Activated CD8-positive, alpha-beta T cell treated with anti-CD3 and anti-CD28 coated beads, Interleukin-2, amount 10 ng/mL, durations not matched to agents 7 days and 5 days (primary cell): ENCODE data around the gene A4GALT. TPM values are rescaled to one million over a fixed set of nuclear protein-coding genes. Genes with fewer than 3 reads are reported as not detected.
"Not testable (repeated sequence)": the region's sequence is repeated elsewhere in the genome, so short reads cannot be mapped to it uniquely, and the experiment has no call there.

Experiments used
- ATAC-seq: fragments of 150-1000 bp; cut with Tn5 transposase; one replicate; pipeline ENCODE4 v1.10.0; 2021; ENCODE audit warnings: moderate library complexity
- CTCF ChIA-PET: fragments of 350-600 bp; sonication (Branson Sonifier 250); formaldehyde crosslinking; loops from one replicate; lab custom pipeline; 2021; ENCODE audit warnings: antibody characterized with exemption; lab: Charles Lee
- POLR2A ChIA-PET: fragments of 350-600 bp; sonication (Branson Sonifier 250); formaldehyde crosslinking; loops from one replicate; lab custom pipeline; 2021; ENCODE audit warnings: antibody characterized with exemption; lab: Charles Lee
- DNase-seq: peaks from one replicate; pipeline ENCODE4 v3.0.0-alpha.2; 2020
- H3K27ac Mint-ChIP-seq: one replicate; pipeline ENCODE4 v1.8.0; 2021; ENCODE audit warnings: mild to moderate bottlenecking, mixed read lengths
- H3K27me3 Mint-ChIP-seq: one replicate; pipeline ENCODE4 v1.8.0; 2021; ENCODE audit warnings: low read depth, mixed read lengths
- H3K36me3 Mint-ChIP-seq: one replicate; pipeline ENCODE4 v1.8.0; 2021; ENCODE audit warnings: low read depth, mixed read lengths
- H3K4me1 Mint-ChIP-seq: one replicate; pipeline ENCODE4 v1.8.0; 2021; ENCODE audit warnings: low read depth, mixed read lengths
- H3K4me3 Mint-ChIP-seq: one replicate; pipeline ENCODE4 v1.8.0; 2021; ENCODE audit warnings: mild to moderate bottlenecking, mixed read lengths
- H3K9me3 Mint-ChIP-seq: one replicate; pipeline ENCODE4 v1.8.0; 2022; ENCODE audit warnings: mixed read lengths; ENCODE audit not compliant: insufficient read depth
- total RNA-seq, 2 experiments: library from RNA; stranded (reverse); gene quantifications; one replicate each; pipeline ENCODE4 v1.2.3, GENCODE V29; 2021

The A4GALT gene
- total RNA-seq, 2 experiments from 2014 or later: 0.16 TPM; not detected in 1

DNA sequence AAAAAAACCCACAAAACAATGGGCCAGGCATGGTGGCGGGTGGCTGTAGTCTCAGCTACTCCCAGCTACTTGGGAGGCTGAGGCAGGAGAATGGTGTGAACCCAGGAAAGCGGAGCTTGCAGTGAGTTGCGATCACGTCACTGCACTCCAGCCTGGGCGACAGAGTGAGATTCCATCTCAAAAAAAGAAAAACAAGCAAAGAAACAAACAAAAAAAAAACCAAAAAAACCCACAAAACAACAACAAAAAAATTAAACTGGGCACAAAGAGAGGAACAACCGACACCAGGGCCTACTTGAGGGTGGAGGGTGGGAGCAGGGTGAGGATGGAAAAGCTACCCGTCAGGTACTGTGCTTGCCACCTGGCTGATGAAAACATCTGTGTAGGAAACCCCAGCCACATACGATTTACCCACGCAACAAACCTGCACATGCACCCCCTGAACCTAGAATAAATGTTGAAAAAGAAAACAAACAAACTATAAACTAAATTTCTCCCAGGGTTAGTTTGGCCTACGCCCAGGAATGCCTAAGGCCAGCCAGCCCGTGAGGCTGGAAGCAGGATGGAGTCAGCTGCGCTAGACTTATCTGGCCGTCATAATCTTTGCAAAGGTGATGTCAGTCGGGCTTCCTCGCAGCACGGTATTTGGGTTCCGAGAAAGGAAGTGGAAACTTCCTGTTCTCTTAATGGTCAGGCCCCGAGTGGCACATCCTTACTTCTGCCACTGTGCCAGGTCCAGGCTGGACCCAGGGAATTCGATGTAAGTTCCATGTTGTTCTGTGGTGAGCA, 49.6 kb downstream of the A4GALT start:
- ATAC-seq: peak; percentile 70
- H3K4me3 Mint-ChIP-seq: no peak overlapping the region
- ChIA-PET POLR2A (no interaction called here), CTCF (no interaction called here)
- H3K9me3 Mint-ChIP-seq: no peaks in the 10 kb centered on the region
- H3K27ac Mint-ChIP-seq: peak overlapping the region; percentile 68
- no peaks in the 10 kb centered on the region for H3K36me3 Mint-ChIP-seq
- H3K4me1 Mint-ChIP-seq: peaks cover 15% of the 10 kb centered on the region
- H3K27me3 Mint-ChIP-seq: peaks cover 1% of the 10 kb centered on the region
- DNase-seq: peak; percentile 34

DNA sequence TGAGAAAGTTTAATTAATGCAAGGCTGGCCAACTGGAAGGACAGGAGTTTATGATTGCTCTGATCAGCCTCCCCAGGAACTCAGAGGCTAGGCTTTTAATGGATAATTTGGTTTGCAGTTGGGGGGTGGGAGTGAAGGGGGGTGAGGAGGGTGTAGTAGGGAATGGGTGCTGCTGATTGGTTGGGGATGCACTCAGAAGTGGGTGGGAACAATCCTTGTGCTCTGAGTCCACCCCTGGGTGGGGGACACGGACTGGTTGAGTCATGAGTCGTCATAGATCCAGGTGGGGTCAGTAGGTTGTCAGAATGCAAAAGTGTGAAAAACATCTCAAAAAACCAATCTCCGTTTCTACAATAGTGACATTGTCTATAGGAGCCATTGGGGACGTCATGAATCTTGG, 50.6 kb downstream of the A4GALT start:
- peaks cover 3% of the 10 kb centered on the region for H3K27me3 Mint-ChIP-seq

GRCh38 chr22:42666393-42666792, 54.3 kb downstream of the A4GALT start:
- H3K36me3 Mint-ChIP-seq: not testable (repeated sequence)

More for the DNA sequence above, 50.6 kb downstream of the A4GALT start:
- ATAC-seq (no peak), DNase-seq (no peak)
- no peak overlapping the region for H3K4me3 Mint-ChIP-seq
- POLR2A ChIA-PET: no interaction called here
- no peaks in the 10 kb centered on the region for H3K9me3 Mint-ChIP-seq
- peaks cover 15% of the 10 kb centered on the region for H3K4me1 Mint-ChIP-seq
- no peak overlapping the region for H3K27ac Mint-ChIP-seq
- CTCF ChIA-PET: no interaction called here
- H3K36me3 Mint-ChIP-seq: no peaks in the 10 kb centered on the region

DNA sequence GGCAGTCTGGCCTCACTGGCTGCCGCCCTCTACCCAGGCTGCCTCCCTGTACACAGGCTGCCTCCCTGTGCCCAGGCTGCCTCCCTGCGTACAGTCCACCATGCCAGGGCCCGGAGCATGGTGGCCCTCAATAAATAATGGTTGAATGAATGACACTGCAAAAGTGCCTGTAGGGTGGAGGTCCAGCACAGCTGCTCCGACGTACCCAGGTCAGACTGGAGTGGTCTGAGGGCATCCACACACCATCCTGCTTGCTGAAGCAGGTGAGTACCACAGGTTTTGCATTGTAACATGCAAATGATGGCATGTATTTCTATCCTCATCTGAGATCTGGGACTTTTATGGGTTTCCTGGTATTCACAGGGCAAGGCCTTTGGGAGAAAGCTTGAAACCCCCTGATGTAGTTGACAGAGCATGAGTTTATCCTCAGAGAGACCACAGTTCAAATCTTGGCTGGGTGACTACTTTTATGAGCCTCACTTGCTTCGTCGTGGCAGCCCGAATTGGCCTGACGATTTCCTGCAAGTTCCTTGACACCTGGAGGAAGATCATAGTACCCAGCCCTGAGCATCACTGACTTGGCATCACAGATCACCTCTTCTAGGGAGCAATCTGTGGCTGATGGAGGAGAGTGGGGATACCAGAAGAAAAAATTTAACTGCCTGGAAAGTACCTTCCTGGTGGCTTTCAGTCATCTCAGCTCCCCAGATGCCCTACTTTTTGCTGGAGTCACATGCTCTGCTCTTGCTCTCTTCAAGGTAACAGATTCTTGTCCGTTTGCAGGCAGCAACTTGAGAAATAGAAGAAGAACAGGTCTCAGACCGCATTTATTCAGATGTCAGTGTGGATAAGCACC, 55.5 kb downstream of the A4GALT start:
- ATAC-seq: no peak

More at GRCh38 chr22:42666393-42666792, 54.3 kb downstream of the A4GALT start:
- CTCF ChIA-PET, DNase-seq, H3K4me3 Mint-ChIP-seq, H3K27me3 Mint-ChIP-seq, H3K27ac Mint-ChIP-seq, H3K9me3 Mint-ChIP-seq, POLR2A ChIA-PET, ATAC-seq: not testable (repeated sequence)
- peaks cover 11% of the 10 kb centered on the region for H3K4me1 Mint-ChIP-seq

DNA sequence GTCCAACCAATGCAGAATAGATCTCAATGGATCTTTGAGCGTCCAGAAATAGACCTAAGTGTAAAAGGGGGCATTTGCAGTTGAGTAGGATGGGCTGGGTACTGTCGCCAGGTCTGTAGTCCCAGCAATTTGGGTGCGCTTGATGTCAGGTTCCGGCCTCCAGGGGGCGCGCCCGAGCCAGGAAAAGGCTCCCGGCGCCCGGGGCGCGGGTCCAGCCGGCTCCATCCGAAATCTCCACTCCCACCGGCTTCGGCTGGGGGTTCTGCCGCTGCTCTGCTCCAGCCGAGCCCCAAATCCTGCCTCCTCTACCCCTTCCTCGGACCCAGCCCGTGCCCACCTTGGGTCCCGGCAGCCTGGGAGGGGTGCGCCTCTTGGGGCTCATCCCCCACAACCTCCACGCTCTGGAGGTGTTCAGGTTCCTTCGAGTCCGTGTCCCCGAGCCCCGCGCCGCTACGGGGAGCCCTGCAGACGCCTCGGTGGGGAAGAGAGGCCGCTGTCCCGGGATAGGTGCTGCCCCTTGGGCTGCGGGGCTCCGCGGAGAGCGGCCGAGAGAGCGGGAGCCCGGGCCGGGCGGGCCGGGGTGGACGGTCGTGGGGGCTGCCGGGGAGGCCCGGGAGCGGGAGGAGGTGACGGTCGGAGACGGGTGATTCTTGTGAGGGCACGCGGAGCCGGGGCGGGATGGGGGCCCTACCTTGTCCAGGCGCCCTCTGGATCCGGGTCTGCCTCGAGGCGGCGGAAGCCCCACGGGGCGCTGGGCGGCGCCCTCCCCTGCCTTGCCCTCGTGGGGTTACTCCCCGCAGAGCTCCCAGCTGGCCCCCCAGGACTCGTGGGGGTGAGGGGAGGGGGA, 58.5 kb downstream of the A4GALT start:
- DNase-seq (peak; percentile 82), ATAC-seq (peak; percentile 93)
- CTCF ChIA-PET: interaction anchor here (0.6 to 1.5 kb wide), 2 partner anchors 231 to 371 kb away, joined by 3 to 5 read pairs; no protein-coding TSS in a partner anchor
- Mint-ChIP-seq H3K27ac (no peak overlapping the region), H3K36me3 (no peaks in the 10 kb centered on the region), H3K4me1 (no peaks in the 10 kb centered on the region), H3K4me3 (peak overlapping the region; percentile 42), H3K27me3 (peaks cover 7% of the 10 kb centered on the region), H3K9me3 (no peaks in the 10 kb centered on the region)
- POLR2A ChIA-PET: no interaction called here

More for the DNA sequence above, 55.5 kb downstream of the A4GALT start:
- ChIA-PET POLR2A (no interaction called here), CTCF (no interaction called here)
- Mint-ChIP-seq H3K27me3 (peaks cover 9% of the 10 kb centered on the region), H3K4me1 (peaks cover 2% of the 10 kb centered on the region), H3K27ac (no peak overlapping the region), H3K36me3 (no peaks in the 10 kb centered on the region), H3K9me3 (no peaks in the 10 kb centered on the region), H3K4me3 (no peak overlapping the region)
- no peak for DNase-seq

GRCh38 chr22:42656578-42656977, 64.1 kb downstream of the A4GALT start:
- ATAC-seq (no peak), DNase-seq (no peak)
- Mint-ChIP-seq H3K9me3 (no peaks in the 10 kb centered on the region), H3K4me3 (no peak overlapping the region), H3K27me3 (peaks cover 2% of the 10 kb centered on the region), H3K27ac (no peak overlapping the region), H3K36me3 (no peaks in the 10 kb centered on the region), H3K4me1 (no peaks in the 10 kb centered on the region)
- POLR2A ChIA-PET: no interaction called here
- CTCF ChIA-PET: interaction anchor here (1.5 kb wide), 1 partner anchor 35 kb away, joined by 4 read pairs; no protein-coding TSS in a partner anchor

DNA sequence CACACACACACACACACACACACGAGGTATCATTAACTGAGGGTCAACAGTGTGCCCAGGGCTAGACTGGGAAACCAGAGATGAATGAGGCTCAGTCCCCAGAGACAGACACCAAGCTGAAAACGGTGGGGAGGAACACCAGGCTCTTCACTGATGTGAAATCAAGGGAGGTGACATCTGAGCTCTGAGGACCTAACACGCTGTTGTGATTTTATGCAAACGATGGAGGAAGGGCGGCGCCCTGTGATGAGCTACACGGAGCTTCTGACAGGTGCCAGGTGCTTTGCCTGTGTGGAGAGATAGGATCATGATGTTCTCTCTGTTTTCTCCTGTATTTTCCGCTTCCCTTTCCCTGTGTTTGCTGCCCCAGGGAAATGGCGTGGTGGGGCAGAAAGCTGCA, 65.0 kb downstream of the A4GALT start:
- no peak overlapping the region for H3K27ac Mint-ChIP-seq
- DNase-seq (no peak), ATAC-seq (no peak)
- H3K9me3 Mint-ChIP-seq: no peaks in the 10 kb centered on the region
- no peaks in the 10 kb centered on the region for H3K4me1 Mint-ChIP-seq
- no peak overlapping the region for H3K4me3 Mint-ChIP-seq
- H3K27me3 Mint-ChIP-seq: peaks cover 4% of the 10 kb centered on the region
- ChIA-PET CTCF (interaction anchor here (1.5 kb wide), 1 partner anchor 13 kb away, joined by 3 read pairs; no protein-coding TSS in a partner anchor), POLR2A (interaction anchor here (0.7 kb wide), 1 partner anchor 493 kb away, joined by 4 read pairs; no protein-coding TSS in a partner anchor)
- H3K36me3 Mint-ChIP-seq: no peaks in the 10 kb centered on the region

DNA sequence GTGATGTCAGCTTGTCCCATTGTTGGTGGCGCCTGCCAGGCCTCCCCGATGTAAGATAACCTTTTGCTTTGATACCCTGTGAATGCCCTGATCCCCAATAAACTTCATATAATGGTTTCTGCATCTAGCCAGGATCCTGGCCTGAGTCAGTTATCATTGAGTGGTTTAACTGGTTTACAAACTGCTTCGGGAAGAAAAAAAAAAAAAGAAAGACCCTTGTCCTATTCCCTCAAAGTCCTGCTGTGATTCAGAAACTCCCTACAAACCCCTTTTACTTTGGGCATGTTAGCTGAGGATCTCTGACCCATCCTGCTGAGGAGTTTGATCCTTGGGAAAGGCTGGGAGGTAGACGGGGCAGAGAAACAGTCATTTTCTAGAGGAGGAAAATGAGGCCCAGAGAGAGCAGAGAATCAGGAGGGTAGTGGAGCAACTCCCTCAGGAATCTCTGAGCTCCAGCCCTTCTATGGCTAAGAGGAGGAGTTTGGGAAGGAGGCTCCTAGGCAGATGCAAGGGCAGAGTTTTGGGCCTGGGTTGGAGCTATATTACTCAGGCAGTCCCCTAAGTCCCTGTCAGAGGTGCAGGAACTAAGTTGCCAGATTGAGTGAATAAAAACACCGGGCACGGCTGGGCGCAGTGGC, 66.1 kb downstream of the A4GALT start:
- H3K9me3 Mint-ChIP-seq: no peaks in the 10 kb centered on the region
- no peak overlapping the region for H3K27ac Mint-ChIP-seq

DNA sequence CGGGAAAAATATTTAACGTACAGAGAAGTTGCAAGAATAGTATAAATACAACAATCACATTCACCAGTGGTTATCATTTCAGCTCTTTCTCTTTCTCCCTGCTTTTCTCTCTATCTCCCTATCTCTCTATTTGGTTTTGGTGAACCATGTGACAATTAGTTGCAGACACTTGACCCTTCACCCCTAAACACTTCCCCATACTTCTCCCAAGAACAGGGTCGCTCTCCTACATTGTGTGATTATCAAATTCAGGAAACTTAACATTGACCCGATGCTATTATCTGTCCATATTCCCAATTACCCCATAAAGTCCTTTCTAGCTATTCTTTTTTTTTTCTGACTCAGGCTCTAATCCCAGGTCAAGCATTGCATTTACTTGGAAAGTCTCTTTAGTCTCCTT, 66.7 kb downstream of the A4GALT start:
- POLR2A ChIA-PET: interaction anchor here (0.6 kb wide), 1 partner anchor 504 kb away, joined by 3 read pairs; no protein-coding TSS in a partner anchor
- CTCF ChIA-PET: interaction anchor here (1.7 kb wide), 1 partner anchor 9 kb away, joined by 5 read pairs; no protein-coding TSS in a partner anchor

More for the DNA sequence above, 66.1 kb downstream of the A4GALT start:
- no peaks in the 10 kb centered on the region for H3K36me3 Mint-ChIP-seq
- ATAC-seq (no peak), DNase-seq (no peak)
- peaks cover 2% of the 10 kb centered on the region for H3K4me1 Mint-ChIP-seq
- H3K4me3 Mint-ChIP-seq: no peak overlapping the region
- ChIA-PET CTCF (interaction anchor here (1.5 to 1.7 kb wide), 2 partner anchors 9 to 14 kb away, joined by 3 to 5 read pairs; no protein-coding TSS in a partner anchor), POLR2A (interaction anchor here (0.6 kb wide), 1 partner anchor 503 kb away, joined by 3 read pairs; no protein-coding TSS in a partner anchor)
- H3K27me3 Mint-ChIP-seq: peaks cover 4% of the 10 kb centered on the region

GRCh38 chr22:42651134-42651533, 69.5 kb downstream of the A4GALT start:
- no peak for ATAC-seq
- Mint-ChIP-seq H3K27me3 (peaks cover 4% of the 10 kb centered on the region), H3K9me3 (no peaks in the 10 kb centered on the region), H3K4me1 (peaks cover 13% of the 10 kb centered on the region), H3K4me3 (no peak overlapping the region), H3K27ac (no peak overlapping the region), H3K36me3 (peaks cover 2% of the 10 kb centered on the region)
- no peak for DNase-seq
- POLR2A ChIA-PET: interaction anchor here (0.7 kb wide), 1 partner anchor 513 kb away, joined by 3 read pairs; no protein-coding TSS in a partner anchor
- CTCF ChIA-PET: interaction anchor here (2.5 kb wide), 1 partner anchor 30 kb away, joined by 8 read pairs; no protein-coding TSS in a partner anchor

More for the DNA sequence above, 66.7 kb downstream of the A4GALT start:
- ATAC-seq (no peak), DNase-seq (no peak)
- H3K27me3 Mint-ChIP-seq: peaks cover 4% of the 10 kb centered on the region
- H3K36me3 Mint-ChIP-seq: no peaks in the 10 kb centered on the region
- H3K27ac Mint-ChIP-seq: no peak overlapping the region
- peaks cover 4% of the 10 kb centered on the region for H3K4me1 Mint-ChIP-seq
- H3K4me3 Mint-ChIP-seq: no peak overlapping the region
- H3K9me3 Mint-ChIP-seq: no peaks in the 10 kb centered on the region
